ENCODE measurements around the gene ALDOC.

ALDOC gene

GRCh38 chr17:28532050-28532960, 44.4 kb downstream of the ALDOC start:
- DNase-seq (ENCODE audit: low read depth) = no peak

- DNase-seq (ENCODE audit: low read depth) = no peak
These were observed 45.8 kb downstream of the ALDOC start for GRCh38 chr17:28530926-28531325.

DNA sequence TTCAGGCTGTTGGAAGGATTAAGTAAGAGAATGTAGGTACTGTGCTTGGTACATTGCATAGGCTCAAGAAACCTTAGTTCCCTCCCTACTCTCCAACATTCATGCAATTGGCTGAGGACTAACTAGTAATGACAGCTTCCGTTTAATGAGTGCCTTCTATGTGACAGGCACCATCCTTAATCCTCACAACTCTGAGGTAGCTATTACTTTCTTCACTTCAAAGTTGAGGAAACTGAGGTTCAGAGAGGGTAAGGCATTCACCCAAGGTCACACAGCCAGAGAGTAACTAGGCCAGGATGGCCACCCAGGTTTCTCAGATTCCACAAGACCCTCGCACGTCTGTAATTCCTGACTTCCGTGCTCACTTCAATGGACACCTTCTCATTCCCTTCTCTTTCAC, 46.4 kb downstream of the ALDOC start:
- no peak for DNase-seq (ENCODE audit: low read depth)

GRCh38 chr17:28529013-28529400, 47.7 kb downstream of the ALDOC start:
- DNase-seq (ENCODE audit: low read depth) = no peak

DNA sequence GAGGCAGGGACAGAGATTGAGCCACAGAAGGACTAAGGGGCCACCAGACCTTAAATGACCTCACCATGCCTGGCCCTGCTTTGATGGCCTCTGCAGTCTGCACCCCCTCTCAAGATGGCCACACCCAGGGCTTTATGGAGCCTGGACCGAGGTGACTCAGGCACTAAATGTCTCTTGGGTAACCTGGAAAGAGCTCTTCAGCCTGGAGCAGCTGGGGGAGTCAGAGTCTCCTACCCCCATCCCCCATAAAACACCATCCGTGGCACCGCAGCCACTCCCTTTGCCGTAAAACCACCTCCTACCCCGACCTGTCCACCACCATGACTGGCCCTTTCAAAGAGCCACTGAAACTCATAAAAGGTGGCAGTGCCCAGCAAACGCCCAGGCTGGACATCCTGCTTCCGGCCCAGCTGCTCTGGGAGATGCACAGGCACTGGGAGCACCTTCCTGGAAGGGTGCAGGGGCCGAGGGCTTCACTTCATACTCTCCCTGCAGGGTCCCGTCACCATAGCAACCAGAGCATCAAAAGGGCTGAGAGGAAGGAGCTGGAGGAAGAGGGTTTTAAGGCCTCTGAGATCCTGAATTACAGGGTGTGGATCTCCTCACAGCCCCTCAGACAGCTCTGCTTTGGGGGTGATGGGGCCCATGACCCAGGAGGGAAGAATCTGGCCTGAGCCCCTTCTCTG, 48.2 kb downstream of the ALDOC start:
- no peak for DNase-seq (ENCODE audit: low read depth)

DNA sequence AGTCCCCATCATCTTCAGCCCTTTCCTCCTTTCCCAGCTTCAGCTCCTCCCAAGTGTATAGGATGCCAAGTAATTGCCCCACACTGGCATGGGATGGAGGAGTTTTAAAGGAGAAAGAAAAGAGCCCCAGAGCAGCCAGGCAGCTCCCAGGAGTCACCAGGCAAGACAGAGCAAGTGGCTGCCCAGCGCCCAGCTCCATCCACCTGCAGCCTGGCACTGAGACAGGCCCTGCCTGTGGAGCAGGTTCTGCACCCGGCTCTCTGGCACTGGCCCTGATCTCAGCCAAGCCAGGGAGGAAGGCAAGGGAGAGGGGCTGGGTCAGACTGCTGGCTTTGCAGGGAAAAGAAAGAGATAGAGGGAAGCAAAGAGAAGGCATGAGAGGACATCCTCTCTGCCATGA, 48.8 kb downstream of the ALDOC start:
- no peak for DNase-seq (ENCODE audit: low read depth)

- no peak for DNase-seq (ENCODE audit: low read depth)
These were observed 49.5 kb downstream of the ALDOC start for GRCh38 chr17:28527181-28527681.

- DNase-seq (ENCODE audit: low read depth) = no peak
These were observed 50.3 kb downstream of the ALDOC start for GRCh38 chr17:28526381-28526780.

- no peak for DNase-seq (ENCODE audit: low read depth)
These were observed 51.9 kb downstream of the ALDOC start for GRCh38 chr17:28524476-28525424.

DNA sequence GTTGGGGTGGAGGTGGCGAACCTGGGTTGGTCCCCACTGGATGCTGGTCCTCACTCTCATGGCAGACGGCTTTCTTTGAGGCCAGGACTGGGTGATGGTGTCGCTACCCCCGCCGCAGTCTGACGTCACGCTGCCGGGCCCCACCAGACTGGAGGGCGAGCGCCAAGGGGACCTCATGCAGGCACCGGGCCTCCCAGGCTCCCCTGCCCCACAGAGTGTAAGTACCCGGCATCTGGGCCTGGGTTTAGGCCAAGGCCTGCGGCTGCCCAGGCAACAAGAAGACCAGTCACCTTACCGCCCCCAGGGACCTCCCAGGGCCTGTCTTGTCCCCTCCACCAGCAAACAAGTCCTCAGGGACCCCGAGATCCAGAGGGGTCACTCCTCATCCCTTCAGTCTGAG, 52.8 kb downstream of the ALDOC start:
- DNase-seq (ENCODE audit: low read depth) = no peak

DNA sequence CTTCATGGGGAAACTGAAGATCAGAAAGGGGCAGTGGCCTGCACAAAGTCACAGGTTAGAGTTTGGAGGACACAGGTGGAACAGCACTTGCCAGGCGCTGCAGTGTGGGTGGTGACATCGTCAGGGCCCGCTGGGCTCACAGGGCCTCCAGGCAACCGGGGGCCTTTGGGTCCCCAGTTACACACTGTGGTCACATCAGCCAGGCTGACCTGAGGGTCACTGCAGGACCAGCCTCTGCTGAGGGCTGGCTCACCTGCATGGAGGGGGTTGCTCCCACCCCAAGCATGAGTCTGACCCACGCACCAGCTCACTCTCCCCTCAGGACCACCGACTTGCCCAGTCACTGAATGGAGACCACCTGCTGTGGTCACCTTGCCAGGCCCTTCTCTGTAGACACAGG, 53.5 kb downstream of the ALDOC start:
- DNase-seq (ENCODE audit: low read depth) = no peak
